Measurements from ENCODE around the gene SDHB.

GRCh38 chr1:16986560-16986959 is 67.3 kb downstream of the SDHB start:
- TF ChIP-seq RAD21 (IDR thresholded peaks at IDR 0.05; ENCODE audit: low read depth) (no peak), POLR2A (IDR thresholded peaks at IDR 0.05; ENCODE audit: borderline replicate concordance, extremely low read depth, insufficient read depth, insufficient read length) (no peak), YY1 (IDR thresholded peaks at IDR 0.05; ENCODE audit: extremely low read depth, insufficient replicate concordance, low read depth, low read length) (no peak), POLR2AphosphoS5 (IDR thresholded peaks at IDR 0.05; ENCODE audit: low read depth, low read length) (no peak), CTCF (IDR thresholded peaks at IDR 0.05 in 2 of 3, conservative IDR thresholded peaks at IDR 0.05 in 1 of 3; ENCODE audit: borderline replicate concordance in 1 of 3, insufficient read depth in 1 of 3, low read depth in 2 of 3, low read length in 2 of 3) (no peak), MAX (IDR thresholded peaks at IDR 0.05) (no peak), CEBPB (IDR thresholded peaks at IDR 0.05; ENCODE audit: low read depth) (no peak), REST (IDR thresholded peaks at IDR 0.05; ENCODE audit: low read depth) (no peak)
